COLO829 (cell line): ENCODE measurements around the gene ARHGEF7.
A peak's percentile ranks its signal among the peaks of the same experiment; 100 is the strongest.

ENCODE experiments used
- DNase-seq: peaks from one replicate; pipeline ENCODE4 v3.0.0; 2012; ENCODE audit warnings: low spot score

The ARHGEF7 gene

GRCh38 chr13:111139873-111140561 lies 24.9 kb downstream of the ARHGEF7 start:
- no peak for DNase-seq

GRCh38 chr13:111140562-111141105 lies 25.5 kb downstream of the ARHGEF7 start:
- no peak for DNase-seq

- no peak for DNase-seq
These were observed 27.4 kb downstream of the ARHGEF7 start for GRCh38 chr13:111142472-111142871.

GRCh38 chr13:111143865-111144540 lies 28.9 kb downstream of the ARHGEF7 start:
- no peak for DNase-seq

GRCh38 chr13:111145071-111145470 lies 30.0 kb downstream of the ARHGEF7 start:
- DNase-seq, result no peak

- no peak for DNase-seq
These were observed 30.4 kb downstream of the ARHGEF7 start for GRCh38 chr13:111145506-111145905.

- DNase-seq, result no peak
These were observed 37.7 kb downstream of the ARHGEF7 start for GRCh38 chr13:111152844-111153243.

- peak; percentile 86 for DNase-seq
These were observed 38.3 kb downstream of the ARHGEF7 start for GRCh38 chr13:111153279-111153976.

- DNase-seq, result no peak
These were observed 38.8 kb downstream of the ARHGEF7 start for GRCh38 chr13:111153977-111154332.

GRCh38 chr13:111156421-111156820 lies 41.3 kb downstream of the ARHGEF7 start:
- DNase-seq, result no peak

GRCh38 chr13:111158136-111158805 lies 43.2 kb downstream of the ARHGEF7 start:
- DNase-seq, result no peak

GRCh38 chr13:111159362-111160320 lies 44.5 kb downstream of the ARHGEF7 start:
- no peak for DNase-seq

- no peak for DNase-seq
These were observed 45.5 kb downstream of the ARHGEF7 start for GRCh38 chr13:111160648-111161047.

- no peak for DNase-seq
These were observed 46.8 kb downstream of the ARHGEF7 start for GRCh38 chr13:111161601-111162600.

- no peak for DNase-seq
These were observed 50.3 kb downstream of the ARHGEF7 start for GRCh38 chr13:111165241-111166010.

- no peak for DNase-seq
These were observed 52.0 kb downstream of the ARHGEF7 start for GRCh38 chr13:111166882-111167675.

- DNase-seq, result no peak
These were observed 53.0 kb downstream of the ARHGEF7 start for GRCh38 chr13:111168107-111168506.

GRCh38 chr13:111171112-111171511 lies 56.0 kb downstream of the ARHGEF7 start:
- DNase-seq, result no peak
